ENCODE results near the gene ZNF22.

DNA sequence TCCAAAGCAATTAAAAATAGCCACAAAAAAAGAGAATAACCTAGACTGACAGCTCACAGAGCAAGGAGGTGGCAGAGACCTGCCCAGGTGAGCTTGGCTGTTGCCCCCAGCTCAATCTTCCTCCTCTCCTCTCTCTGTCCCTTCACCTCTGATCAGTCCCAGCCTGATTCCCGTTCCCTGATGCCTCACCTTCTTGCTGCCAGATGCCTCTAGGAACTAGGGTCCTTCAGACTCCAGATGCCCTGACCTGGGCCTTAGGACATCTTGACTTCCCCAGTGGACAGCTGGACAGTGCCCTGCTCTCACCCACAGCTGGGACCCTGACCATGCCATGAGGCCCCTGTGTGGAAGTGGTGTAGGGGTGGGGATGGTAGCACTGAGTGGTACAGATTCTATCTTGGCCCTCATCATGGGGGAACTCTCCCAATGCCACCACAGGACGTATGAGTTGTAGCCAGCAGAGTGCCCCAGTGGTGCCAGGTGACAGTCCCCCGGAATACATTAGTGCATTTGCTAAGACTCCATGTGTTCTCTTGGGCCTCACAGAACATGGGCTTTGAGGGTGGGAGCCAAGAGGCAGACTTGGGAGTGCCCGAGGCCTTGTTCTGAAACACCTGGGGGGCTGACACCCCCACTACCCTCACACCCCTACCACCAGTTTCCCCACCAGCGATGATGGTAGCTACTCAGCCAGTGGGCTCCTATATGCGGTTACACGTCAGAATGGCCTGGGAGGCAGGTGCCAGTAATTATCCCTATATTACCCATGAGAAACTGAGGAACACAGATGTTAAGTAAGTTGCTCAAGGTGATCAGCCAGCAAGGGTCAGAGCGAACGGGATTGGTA, 24.1 kb upstream of the ZNF22 start:
- TF ChIP-seq CTCF (conservative IDR thresholded peaks at IDR 0.05 in 1 of 2, IDR thresholded peaks at IDR 0.05 in 1 of 2; ENCODE audit: extremely low read depth in 1 of 2, insufficient read depth in 1 of 2, low read depth in 1 of 2, low read length in 2 of 2) (no peak), EZH2 (IDR thresholded peaks at IDR 0.05; ENCODE audit: borderline replicate concordance, low read length) (no peak)
